Tibial nerve (tissue), 4 donors: ENCODE measurements around the gene NFKBIB.
"Not testable (repeated sequence)": the region's sequence is repeated elsewhere in the genome, so short reads cannot be mapped to it uniquely, and the experiment has no call there.

ENCODE experiments used
- EP300 ChIP-seq, 2 donors: sonication (generic); formaldehyde crosslinking; IDR thresholded peaks; one replicate each; pipeline ENCODE4 v1.6.1; 2017; ENCODE audit warnings: antibody characterized with exemption in 2 of 2, mild to moderate bottlenecking in 1 of 2
- TF ChIP-seq, protein P1 (sequence below), 5 experiments: fragments of 200-600 bp in 3 of 5; fragments of 450-650 bp in 2 of 5; sonication (generic) in 3 of 5; IDR thresholded peaks; one replicate each; pipeline ENCODE4 v1.5.1; 2016 to 2019; ENCODE audit warnings: antibody characterized with exemption in 5 of 5, mild to moderate bottlenecking in 3 of 5, moderate library complexity in 2 of 5

DNA sequence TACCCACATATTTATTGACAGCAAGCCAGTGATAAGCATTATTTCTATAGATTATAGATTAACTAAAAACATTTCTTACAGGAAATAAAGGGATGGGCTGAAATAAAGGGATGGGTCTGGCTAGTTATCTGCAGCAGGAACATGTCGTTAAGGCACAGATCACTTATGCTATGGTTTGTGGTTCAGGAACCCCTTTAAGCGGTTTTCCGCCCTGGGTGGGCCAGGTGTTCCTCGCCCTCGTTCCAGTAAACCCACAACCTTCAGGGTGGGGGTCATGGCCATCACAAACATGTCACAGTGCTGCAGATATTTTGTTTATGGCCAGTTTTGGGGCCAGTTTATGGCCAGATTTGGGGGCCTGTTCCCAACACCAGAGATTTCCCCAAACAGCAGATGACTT lies 41.7 kb downstream of the NFKBIB start:
- TF ChIP-seq, protein P1, sequence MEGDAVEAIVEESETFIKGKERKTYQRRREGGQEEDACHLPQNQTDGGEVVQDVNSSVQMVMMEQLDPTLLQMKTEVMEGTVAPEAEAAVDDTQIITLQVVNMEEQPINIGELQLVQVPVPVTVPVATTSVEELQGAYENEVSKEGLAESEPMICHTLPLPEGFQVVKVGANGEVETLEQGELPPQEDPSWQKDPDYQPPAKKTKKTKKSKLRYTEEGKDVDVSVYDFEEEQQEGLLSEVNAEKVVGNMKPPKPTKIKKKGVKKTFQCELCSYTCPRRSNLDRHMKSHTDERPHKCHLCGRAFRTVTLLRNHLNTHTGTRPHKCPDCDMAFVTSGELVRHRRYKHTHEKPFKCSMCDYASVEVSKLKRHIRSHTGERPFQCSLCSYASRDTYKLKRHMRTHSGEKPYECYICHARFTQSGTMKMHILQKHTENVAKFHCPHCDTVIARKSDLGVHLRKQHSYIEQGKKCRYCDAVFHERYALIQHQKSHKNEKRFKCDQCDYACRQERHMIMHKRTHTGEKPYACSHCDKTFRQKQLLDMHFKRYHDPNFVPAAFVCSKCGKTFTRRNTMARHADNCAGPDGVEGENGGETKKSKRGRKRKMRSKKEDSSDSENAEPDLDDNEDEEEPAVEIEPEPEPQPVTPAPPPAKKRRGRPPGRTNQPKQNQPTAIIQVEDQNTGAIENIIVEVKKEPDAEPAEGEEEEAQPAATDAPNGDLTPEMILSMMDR (IDR thresholded peaks at IDR 0.05) = not testable (repeated sequence)
- not testable (repeated sequence) for TF ChIP-seq EP300 (IDR thresholded peaks at IDR 0.05)
